ENCODE data around the gene VPREB1. TPM values are rescaled to one million over a fixed set of nuclear protein-coding genes. Genes with fewer than 3 reads are reported as not detected.
"Not testable (repeated sequence)": the region's sequence is repeated elsewhere in the genome, so short reads cannot be mapped to it uniquely, and the experiment has no call there.

Gene VPREB1, protein sequence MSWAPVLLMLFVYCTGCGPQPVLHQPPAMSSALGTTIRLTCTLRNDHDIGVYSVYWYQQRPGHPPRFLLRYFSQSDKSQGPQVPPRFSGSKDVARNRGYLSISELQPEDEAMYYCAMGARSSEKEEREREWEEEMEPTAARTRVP
- not detected for total RNA-seq

DNA sequence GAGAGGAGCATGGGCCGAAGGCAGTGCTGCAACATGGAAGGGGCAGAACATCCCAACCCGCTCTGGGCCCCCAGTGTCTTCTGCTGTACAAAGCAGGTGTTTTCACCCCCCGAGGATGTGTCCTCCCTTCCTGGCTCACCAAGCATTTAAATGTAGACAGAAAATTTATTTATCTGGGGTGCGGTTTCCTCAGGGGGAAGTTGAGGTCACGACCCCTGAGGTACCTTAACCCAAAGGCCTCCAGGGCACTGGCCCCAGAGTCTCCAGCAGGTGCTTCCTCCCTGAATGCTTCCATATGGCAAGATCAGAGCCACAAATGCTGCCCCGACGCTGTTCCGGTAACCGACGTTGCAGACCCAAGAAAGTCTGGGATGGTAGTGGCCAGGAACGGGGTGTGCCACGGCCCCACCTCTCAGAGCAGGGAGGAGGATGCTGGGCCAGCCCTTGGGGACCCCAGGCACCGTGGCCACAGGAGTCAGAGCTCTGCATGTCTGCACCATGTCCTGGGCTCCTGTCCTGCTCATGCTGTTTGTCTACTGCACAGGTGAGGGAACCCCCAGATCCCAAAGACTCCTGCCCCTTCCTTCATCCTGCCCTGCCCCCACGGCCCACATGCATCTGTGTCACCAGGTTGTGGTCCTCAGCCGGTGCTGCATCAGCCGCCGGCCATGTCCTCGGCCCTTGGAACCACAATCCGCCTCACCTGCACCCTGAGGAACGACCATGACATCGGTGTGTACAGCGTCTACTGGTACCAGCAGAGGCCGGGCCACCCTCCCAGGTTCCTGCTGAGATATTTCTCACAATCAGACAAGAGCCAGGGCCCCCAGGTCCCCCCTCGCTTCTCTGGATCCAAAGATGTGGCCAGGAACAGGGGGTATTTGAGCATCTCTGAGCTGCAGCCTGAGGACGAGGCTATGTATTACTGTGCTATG is at the start of gene VPREB1:
Gene VPREB1 (plus strand): TSS at position 471 of the 935 bp plus-strand sequence. CDS start 28 bp downstream, at position 499.
- ATAC-seq: no peak
- no peak for DNase-seq (ENCODE audit: low spot score)

DNA sequence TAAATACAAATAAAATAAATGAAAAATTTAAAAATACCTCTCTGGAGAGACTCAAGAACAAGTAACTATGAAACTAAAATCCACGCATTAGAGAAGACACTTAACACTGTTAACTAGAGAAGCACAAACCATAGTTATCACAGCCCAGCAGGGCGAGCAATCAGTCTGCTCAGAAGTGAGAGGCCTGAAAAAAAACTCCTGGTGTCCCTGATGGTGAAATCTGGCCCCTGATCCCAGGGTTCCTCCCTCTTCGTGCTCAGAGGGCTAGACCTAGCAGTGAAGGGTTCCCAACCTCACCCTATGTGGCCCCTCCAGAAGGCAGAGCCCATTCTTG is 49.7 kb upstream of the VPREB1 start:
- ATAC-seq: no peak
- DNase-seq (ENCODE audit: low spot score): no peak

DNA sequence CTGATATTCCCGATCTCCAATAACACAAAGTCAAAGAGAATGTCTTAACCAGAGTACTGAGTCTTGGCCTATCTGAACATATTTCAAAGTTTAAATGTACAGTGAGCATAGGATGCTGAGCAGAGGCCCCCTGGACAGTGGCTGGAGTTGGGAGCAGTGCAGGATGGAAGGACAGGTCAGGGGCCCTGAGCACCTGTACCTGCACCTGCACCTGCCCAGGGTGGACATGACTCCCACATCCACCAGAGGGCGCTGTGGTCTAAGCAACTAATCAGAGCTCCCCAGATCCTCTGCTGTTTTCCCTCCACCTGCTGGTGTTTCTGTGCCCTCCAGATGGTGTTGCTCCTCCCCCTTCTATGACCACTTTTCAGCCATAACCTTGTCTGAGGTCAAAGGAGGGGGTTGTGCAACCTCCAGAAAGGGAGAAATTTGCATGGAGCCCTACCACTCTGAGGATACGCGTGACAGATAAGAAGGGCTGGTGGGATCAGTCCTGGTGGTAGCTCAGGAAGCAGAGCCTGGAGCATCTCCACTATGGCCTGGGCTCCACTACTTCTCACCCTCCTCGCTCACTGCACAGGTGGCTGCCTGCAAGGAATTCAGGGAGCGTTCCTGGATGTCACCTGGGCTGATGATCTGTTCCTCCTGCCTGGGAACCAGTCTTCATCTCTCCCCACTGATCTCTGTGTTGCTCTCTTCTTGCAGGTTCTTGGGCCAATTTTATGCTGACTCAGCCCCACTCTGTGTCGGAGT is 49.1 kb upstream of the VPREB1 start:
- DNase-seq (ENCODE audit: low spot score): peak; percentile 79
- peak; percentile 100 for ATAC-seq

DNA sequence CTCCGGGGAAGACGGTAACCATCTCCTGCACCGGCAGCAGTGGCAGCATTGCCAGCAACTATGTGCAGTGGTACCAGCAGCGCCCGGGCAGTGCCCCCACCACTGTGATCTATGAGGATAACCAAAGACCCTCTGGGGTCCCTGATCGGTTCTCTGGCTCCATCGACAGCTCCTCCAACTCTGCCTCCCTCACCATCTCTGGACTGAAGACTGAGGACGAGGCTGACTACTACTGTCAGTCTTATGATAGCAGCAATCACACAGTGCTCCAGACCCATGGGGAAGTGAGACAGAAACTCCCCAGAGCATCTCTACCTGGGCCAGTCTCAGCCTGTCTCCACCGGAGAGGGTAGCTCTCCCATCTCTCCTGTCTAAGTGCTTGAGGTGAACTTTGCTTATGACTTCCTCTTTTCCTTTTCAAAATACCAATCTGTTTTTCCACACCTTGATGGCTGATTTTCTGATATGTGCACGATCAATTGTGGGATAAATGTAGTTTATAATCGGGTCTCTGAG is 48.5 kb upstream of the VPREB1 start:
- ATAC-seq (no peak), DNase-seq (ENCODE audit: low spot score) (no peak)

DNA sequence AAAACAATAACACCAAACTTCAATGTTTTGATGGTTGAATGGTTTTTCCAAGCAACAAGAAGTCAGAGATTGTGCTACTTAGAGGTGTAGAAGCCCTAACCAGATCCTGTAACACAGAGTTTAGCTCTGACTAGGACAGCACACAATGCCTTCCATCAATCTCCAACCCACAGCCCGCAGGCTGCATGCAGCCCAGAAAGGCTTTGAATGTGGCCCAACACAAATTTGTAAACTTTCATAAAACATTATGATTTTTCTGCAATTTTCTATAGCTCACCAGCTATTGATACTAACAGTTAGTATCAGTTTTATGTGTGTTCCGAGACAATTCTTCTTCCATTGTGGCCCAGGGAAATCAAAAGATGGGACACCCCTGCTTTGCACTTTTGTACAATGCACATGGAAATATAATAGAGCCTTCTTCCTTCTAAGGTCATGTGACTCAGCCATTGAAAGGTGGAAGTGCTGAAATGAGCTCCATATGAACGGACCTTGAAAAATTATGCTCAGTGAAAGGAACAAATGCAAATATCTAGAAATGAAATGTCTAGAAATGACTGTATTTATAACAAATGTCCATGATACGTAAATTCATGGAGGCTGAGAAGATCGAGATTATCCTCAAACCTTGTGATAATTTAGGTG is 47.6 kb upstream of the VPREB1 start:
- no peak for ATAC-seq

DNA sequence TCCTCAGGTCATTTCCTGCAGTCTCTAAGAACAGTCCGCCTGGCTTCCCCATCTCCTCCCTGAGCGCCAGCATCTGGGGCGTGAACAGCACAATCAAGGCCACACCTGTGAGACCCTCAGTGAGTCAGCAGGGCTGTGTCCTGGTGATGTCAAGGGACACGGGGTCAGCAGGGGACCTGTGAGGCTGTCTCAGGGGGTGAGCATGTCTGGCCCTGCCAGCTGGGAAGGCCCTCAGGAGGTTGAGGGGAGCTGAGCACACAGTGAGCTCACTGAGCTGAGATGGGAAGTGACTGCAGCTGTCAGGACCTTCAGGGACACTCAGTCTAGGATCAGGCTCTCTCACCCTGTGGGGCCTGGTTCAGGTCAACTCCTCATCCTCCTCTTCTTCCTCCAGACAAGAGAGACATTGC is 46.6 kb upstream of the VPREB1 start:
- DNase-seq (ENCODE audit: low spot score): no peak
- no peak for ATAC-seq

More for the DNA sequence above, 47.6 kb upstream of the VPREB1 start:
- no peak for DNase-seq (ENCODE audit: low spot score)

DNA sequence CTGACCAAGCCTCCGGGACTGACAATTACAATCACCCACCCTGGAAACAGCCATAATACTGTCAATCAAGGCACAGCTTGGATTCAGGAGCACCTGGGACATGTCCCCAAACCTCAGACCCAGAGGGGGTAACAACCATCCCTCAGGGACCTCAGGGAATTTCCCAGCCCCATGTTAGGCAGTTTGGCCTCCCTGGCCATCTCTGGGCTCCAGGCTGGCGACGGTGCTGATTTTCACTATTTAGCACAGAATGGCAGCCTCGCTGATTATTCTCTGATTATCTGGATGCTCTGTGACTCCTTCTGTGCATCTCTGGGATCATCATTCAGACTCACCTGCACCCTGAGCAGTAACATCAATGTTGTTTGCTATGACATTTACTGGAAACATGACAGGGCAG is 45.8 kb upstream of the VPREB1 start:
- ATAC-seq (no peak), DNase-seq (ENCODE audit: low spot score) (no peak)

DNA sequence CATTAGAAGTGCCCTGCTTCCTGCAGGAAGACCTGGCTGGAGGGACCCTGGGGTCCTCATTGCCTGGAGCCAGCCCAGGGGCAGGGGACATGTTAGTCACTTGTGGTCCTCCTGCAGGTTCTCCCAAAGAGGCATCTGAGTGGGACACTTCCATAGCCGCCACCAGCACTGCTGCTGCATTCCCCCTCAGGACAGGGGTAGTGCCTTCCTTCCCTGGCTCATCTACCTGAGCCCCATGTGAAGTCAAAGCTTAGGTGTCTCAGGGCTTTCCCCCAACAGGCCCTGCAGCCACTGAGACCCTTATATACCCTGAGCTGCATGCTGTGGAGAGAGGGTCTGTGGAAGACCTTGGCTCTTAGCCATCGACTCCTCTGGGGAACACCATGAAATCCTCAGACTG is 45.0 kb upstream of the VPREB1 start:
- DNase-seq (ENCODE audit: low spot score): no peak
- ATAC-seq: no peak

DNA sequence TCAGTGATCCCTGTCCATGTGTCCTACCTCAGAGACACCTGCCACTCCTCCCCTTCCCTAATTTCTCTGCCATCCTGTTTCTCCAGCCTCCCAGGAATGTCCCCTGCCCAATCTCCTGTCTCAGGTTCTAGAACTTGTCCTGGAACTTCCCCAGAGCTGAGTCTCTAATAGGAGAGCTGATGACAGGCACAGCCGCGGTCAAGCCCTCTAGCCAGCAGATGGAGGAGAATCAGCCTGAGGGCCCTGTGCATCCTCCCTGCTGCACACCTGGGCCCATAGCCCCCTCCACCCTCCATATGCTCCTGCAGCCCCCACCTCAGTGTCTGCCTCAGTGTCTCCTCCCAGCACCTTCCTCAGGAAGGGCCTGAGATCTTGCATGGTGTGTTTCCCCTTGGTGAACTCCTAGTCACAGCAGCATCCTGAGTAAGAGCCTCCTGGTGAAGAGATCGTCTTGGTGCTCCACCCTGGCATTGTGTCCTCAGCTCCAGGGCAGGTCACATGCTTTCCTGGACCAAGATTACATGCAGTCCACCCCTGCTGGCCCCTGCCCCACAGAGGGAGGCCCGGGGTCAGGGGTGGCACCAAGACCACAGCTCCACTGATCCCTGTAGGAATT is 43.9 kb upstream of the VPREB1 start:
- ATAC-seq: no peak
- no peak for DNase-seq (ENCODE audit: low spot score)

DNA sequence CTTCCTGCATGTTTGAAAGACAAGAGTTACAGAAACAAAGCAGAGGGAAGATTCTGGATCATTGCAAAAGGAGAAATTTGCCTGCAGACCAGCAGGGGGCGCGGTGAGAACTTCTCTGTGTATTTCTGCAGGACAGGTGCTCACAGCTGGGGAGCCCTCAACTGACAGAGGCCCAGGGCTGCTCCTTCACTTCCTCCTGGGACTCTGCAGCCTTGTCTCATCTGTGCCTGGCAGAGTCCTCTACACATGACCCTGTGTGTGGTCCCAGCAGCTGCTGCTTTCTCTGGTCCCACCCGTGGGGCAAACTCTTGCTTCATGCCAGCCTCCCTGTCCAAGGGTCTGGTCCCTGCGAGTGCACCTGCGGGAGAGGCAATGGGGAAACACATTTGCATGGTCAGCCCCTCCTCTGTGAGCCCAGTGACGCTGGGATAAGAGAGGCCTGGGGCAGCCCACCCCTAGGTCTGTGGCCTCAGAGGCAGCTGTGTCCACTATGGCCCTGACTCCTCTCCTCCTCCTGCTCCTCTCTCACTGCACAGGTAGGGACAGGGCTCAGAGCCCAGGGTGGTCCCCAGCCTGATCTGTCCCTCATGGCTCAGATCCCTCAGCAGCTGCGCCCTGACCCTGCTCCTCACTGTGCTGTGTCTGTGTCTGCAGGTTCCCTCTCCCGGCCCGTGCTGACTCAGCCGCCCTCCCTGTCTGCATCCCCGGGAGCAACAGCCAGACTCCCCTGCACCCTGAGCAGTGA is 43.2 kb upstream of the VPREB1 start:
- DNase-seq (ENCODE audit: low spot score): peak; percentile 59

DNA sequence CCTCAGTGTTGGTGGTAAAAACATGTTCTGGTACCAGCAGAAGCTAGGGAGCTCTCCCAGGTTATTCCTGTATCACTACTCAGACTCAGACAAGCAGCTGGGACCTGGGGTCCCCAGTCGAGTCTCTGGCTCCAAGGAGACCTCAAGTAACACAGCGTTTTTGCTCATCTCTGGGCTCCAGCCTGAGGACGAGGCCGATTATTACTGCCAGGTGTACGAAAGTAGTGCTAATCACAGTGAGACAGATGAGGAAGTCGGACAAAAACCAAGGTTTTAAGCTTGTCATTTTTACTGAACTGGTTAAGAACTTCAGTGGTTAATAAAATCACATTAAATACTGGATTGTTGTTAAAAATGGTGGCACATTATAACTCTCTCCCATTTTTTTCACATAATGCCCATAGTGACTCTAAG is 42.6 kb upstream of the VPREB1 start:
- no peak for ATAC-seq
- DNase-seq (ENCODE audit: low spot score): no peak

More for the DNA sequence above, 43.2 kb upstream of the VPREB1 start:
- peak; percentile 93 for ATAC-seq

DNA sequence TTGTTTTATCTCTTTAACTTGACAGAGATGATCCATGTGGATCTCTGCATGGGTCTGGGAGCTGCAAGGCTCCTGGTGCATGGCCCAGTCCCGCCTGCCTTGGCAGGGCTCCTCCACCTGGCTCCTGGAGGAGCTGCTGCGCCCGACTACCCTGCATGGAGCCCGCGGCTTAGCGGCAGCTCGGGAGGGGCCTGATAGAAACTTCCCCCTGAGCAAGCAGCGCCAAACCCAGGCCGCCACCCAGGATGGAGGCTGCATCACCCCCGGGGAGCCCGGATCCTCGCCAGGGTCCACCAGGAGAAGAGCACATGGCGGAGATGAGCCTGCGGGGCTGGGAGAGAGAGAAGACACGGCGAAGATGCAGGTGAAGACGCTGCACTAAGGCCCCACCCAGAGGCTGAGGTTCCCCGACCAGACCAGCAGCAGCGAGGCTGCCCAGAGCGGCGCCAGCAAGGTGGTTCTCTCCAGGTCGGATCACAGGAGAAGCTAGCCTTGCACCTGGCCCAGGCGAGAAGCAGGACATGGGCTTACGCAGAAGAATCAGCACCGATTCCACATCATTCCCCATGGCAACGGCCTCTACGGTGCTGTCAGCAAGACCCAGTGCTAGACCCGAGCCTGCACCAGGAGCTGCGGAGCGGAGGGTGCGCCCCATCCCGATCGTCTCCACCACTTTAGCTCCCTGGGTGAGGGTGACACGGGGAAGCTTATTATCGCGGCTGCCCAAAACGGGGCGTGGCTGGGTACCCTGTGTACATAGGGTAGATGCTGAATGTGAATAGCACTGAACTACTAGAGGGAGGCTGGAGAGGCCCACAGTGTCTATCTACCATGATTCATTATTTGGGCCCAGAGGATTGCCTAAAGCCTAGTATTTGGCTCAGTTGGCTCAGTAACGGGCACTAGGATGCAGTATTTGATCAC is 41.3 kb upstream of the VPREB1 start:
- no peak for DNase-seq (ENCODE audit: low spot score)

DNA sequence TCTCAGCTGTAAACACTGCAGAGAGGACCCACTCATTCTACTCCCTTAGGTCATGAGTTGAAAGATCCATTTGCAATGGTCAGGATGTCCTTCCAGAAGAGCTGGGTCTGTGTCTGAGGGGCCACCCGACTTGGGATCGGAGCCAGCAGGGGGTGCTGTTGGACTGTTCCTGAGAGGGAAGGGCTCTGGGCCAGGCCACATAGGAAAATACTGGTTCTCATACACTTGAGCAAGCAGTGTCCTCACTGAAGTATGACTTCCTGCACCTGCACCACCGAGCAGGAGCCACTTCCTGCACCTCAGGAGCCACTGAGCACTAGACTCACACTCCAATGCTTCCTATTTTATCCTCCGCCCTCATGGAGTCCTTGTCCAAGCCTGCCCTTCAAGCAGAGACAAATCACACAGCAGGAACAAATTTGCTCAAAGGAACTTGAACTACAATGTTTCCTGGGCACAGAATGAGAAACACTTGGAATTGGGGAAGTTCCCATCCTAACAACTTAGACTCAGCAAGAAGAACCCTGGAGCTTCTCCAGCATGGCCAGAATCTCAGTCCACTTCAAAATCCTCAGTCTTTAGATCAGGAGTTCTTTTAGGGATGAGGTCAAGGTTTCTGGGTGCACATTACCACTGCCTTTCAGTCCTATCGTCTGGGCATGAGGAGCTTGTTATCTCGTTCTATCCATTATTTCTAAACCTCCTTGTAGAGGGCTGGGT is 36.6 kb upstream of the VPREB1 start:
- peak; percentile 77 for ATAC-seq
- no peak for DNase-seq (ENCODE audit: low spot score)

More for the DNA sequence above, 41.3 kb upstream of the VPREB1 start:
- no peak for ATAC-seq

DNA sequence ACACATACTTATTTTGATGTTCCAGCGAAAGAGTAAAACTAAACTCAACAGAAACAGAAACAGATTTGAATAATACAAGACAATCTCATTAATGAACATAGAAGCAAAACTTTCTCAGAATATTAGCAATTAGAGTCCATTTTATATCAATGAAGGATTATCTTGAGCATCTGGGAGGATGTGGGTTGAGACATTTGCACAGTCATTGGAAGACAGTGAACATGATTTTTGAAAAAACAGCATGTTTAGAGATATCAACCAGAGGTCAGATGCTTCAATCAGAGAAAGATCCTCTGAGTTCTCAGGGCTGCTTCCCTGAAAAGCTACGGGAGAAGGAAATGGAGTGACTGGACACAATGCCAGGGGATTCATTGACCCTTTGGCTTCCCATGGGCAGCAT is 35.9 kb upstream of the VPREB1 start:
- DNase-seq (ENCODE audit: low spot score) (no peak), ATAC-seq (no peak)

DNA sequence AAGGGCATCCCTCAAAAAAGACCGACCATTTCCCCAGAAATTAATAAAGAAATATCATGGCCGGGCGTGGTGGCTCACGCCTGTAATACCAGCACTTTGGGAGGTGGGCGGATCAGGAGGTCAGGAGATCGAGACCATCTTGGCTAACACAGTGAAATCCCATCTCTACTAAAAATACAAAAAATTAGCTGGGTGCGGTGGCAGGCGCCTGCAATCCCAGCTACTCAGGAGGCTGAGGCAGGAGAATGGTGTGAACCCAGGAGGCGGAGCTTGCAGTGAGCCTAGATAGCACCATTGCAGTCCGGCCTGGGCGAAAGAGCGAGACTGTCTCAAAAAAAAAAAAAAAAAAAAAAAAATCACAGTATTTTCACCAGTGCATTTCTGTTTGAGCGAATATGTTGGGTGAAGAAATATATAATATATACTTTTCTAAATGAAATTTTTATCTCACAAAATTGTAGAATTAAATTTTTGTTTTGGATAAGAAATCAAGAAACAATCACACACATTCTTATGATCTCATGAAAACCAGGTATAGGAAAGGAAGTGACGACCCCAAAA is 35.4 kb upstream of the VPREB1 start:
- not testable (repeated sequence) for ATAC-seq; DNase-seq (ENCODE audit: low spot score)

DNA sequence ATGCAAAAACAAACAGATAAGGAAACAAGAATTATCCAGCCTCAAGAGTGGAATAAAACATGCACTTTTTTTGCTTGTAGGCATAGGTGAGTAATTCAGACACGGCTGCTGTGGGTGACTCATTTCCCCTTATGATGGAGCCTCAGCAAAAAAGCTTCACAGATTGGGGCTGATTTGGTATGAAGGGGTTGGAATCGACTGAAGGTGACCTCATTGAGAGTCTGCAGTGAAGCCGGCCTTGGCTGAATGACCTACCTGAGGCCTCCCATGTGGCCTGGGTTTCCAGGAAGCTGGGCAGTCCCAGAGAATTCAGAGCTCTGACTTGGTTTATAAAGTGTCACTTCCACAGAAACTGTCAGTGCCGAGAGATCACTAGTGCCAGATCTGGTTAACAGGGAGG is 34.2 kb upstream of the VPREB1 start:
- ATAC-seq: no peak
- DNase-seq (ENCODE audit: low spot score): no peak

All from left lobe of liver (tissue), 2 donors.